ENCODE data around the gene IGFL4. TPM values are rescaled to one million over a fixed set of nuclear protein-coding genes. Genes with fewer than 3 reads are reported as not detected.

The IGFL4 gene
- total and polyA plus RNA-seq, 9 of the 15 experiments (the other 6 are each of a cell fraction or from before 2014, with no cell fraction given): not detected

DNA sequence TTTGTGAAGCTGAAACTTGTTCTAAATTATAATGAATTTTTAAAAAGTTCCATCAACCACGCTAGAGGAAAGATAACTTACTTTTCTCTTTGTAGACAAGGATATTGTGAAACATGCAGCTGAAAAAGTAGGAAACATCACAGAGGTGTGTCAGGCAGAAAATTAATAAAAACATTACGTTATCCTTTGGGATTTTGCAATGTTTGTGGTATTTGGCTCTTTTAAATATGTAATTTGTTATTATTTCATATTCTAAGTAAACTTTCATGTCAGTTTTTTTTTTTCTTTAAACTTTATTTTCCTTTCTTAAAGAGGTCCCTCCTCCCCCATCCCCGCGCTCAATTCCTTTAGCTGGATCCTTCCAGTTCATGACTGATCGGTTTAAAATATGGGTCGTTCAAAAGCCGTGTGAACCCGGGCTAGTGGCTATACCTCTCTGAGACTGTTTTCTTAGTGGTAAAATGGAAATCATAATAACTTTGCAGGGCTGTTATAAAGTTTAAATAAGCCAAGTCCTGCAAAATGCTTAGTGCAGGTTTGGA lies 46.3 kb downstream of the IGFL4 start (continued):
- TF ChIP-seq NBN (IDR thresholded peaks at IDR 0.05; ENCODE audit: low read depth): peak; percentile 27; the same call in 1 of the 2 replicates
- no peak for TF ChIP-seq ELF1 (tag; IDR thresholded peaks at IDR 0.05)
- no peak for TF ChIP-seq ZBTB40 (IDR thresholded peaks at IDR 0.05)
- no peak for TF ChIP-seq ZBTB40 (CRISPR knock-in tag; IDR thresholded peaks at IDR 0.05)
- TF ChIP-seq AFF1 (IDR thresholded peaks at IDR 0.05; ENCODE audit: low read depth in 1 of 2, partially characterized antibody in 2 of 2): peak in 1 of 2 experiments; percentile 47
- TF ChIP-seq RHOXF2B (CRISPR knock-in tag; conservative IDR thresholded peaks at IDR 0.05): no peak
- TF ChIP-seq, protein P1, sequence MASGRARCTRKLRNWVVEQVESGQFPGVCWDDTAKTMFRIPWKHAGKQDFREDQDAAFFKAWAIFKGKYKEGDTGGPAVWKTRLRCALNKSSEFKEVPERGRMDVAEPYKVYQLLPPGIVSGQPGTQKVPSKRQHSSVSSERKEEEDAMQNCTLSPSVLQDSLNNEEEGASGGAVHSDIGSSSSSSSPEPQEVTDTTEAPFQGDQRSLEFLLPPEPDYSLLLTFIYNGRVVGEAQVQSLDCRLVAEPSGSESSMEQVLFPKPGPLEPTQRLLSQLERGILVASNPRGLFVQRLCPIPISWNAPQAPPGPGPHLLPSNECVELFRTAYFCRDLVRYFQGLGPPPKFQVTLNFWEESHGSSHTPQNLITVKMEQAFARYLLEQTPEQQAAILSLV (tag; IDR thresholded peaks at IDR 0.05): no peak
- no peak for TF ChIP-seq WHSC1 (IDR thresholded peaks at IDR 0.05; ENCODE audit: low read length)
- TF ChIP-seq ZNF639 (CRISPR knock-in tag; conservative IDR thresholded peaks at IDR 0.05 in 1 of 2, IDR thresholded peaks at IDR 0.05 in 1 of 2): no peak
- TF ChIP-seq POLR2H (tag; IDR thresholded peaks at IDR 0.05; ENCODE audit: low read depth): no peak
- TF ChIP-seq XRCC4 (IDR thresholded peaks at IDR 0.05; ENCODE audit: extremely low read depth, insufficient read depth, insufficient read length): no peak
- no peak for TF ChIP-seq ZNF239 (CRISPR knock-in tag; IDR thresholded peaks at IDR 0.05)
